GM21447 (cell line): Measurements from ENCODE around the gene USPL1.
A peak's percentile ranks its signal among the peaks of the same experiment; 100 is the strongest.

Source experiments
- ATAC-seq: cut with Tn5 transposase; IDR thresholded peaks from one replicate; pipeline ENCODE4 v1.9.1; 2021; ENCODE audit not compliant: unreplicated experiment

USPL1 gene

DNA sequence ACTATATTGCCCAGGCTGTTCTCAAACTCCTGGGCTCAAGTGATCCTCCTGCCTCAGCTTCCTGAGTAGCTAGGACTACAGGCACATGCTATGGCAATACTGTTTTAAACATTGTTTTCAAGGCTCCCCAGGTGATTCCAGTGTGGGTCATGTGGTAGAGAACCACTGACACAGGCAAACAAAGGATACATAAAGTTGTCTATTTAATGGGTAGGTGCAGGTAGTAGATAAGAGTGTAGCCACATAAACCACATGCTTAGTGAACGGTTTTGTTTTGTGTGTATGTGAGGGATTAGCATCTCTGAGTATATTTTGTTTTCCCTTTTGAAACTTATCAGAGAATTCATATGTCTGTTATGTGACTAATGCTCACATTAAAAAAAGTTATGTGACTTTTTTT lies 36.7 kb downstream of the USPL1 start:
- ATAC-seq: peak; percentile 65

DNA sequence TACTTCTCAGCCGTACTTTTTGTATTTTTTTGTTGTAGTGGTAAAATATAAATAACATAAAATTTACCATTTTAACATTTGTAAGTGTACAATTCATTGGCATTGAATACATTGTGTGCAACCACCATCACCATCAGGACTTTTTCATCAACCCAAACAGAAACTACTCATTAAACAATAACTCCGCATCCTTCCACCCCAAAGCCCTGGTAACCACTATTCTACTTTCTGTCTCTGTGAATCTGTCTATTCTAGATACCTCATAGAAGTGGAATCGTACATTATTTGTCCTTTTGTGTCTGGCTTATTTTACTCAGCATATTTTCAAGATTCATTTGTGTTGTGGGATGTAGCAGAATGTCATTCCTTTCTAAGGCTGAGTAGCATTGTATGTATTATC lies 38.5 kb downstream of the USPL1 start:
- no peak for ATAC-seq

DNA sequence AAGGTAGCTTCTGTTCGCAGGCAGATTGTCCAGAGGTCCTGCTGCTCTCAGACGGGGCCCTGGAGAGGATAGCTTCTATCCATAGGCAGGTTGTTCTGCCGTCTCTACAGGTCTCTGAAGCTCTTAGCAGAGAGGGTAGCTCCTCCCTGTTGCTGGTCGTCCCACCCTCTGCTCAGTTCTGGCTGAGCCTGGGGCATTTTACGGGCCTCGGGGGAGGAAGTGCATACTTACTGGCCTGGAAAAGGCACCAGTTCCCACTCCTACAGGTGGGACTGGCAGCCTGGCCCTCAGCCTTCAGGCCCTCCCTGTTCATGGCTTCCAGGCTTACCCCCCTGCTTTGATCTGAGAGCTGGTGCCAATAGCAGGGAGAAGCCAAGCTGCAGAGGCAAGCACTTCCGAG lies 42.3 kb downstream of the USPL1 start:
- ATAC-seq: no peak

DNA sequence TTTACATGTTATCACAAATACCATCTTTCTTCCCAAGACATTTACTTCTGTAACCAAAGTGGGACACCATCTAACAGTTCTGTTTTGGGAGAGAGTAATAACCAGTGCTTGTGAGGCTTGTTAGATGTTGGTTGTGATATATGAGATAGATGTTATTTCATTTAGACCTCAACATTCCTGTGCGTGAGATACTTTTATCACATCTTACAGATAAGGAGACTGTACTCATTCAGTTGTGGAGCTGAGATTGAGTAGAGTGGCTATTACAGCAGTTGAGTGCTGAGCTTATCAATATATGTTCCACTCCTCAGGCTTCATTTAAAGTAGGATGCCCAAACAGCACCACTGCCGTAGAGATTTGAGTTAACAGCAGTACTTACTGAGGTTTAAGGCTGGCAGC lies 43.1 kb downstream of the USPL1 start:
- no peak for ATAC-seq

DNA sequence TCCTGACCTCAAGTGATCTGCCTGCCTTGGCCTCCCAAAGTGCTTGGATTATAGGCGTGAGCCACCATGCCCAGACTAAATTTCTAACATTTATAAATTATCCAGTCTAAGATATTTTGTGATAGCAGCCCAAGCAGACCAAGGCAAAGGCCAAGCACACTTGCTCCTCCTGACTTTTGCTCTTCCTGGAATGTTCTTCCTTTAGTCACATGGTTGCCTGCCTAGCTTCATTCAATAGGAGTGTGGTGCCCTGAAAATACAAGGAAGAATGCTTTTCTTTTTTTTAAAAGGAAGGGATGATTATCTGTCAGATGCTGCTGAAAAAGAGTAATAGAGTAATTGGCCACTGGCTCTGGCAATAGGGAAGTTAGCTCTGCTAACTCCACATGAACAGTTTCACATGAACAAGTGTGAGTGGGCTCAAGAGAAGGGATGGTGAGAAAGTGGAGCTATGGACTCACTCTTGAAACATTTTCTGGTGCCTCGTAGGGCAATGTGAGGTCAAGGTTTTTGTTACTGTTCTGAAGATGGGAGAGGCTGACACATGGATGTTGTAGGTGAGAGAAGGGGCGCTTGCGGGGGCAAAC lies 47.1 kb downstream of the USPL1 start:
- no peak for ATAC-seq

DNA sequence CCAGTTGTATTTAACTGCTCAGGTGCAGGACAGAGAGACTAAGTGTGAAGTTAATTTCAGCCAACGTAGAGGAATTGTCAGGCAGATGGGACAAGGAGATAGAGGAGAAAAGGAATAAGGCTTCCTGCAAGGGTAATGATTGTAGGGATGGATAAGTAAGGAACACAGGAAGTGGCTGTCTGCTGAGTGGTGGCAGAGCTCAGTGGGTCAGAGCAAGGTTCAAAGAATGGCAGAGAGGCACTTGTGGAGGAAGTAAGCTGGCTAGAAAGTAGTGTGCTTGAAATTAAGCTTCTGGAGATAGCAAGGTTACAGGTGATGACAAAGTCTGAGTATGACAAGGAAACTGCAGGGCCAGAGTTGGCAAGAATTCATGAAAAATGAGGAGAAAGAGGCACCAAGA lies 47.9 kb downstream of the USPL1 start:
- no peak for ATAC-seq

DNA sequence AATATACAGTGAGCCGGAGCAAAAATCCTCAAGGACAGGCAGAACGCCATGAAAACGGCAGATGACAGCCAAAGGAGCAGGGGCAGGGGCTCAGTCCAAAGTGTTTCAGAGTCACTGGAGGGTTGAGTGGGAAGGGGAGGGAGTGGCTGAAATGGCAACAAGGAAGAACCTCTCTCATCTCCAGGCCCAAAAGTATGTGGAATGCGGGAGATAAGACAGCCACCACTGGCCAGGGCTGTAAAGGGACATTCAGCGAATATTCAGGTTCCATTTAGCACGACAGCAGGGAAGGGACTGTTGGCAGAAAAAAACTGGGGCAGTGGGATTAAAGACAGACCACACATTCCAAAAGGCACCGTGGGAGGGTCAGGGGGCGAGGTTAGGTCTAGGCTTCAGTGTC lies 48.4 kb downstream of the USPL1 start:
- no peak for ATAC-seq

DNA sequence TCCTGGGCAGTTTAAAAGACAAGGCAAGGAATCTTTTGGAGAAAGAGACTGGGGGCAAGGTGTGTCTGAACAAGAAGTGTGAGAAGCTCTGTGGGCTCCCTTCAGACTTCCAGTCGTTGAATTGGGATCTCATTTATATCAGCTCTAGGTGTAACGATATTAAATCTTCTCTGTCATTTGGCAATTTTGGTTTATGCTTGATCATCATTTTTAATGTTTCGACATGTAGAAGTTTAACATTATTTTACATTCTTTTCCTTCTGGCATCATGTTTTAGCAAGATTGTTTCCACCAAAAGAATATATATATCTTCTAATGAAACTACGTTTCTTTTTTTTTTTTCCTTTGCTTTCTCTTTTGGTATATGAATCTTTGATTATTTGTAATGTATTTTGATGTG lies 49.3 kb downstream of the USPL1 start:
- ATAC-seq: no peak

DNA sequence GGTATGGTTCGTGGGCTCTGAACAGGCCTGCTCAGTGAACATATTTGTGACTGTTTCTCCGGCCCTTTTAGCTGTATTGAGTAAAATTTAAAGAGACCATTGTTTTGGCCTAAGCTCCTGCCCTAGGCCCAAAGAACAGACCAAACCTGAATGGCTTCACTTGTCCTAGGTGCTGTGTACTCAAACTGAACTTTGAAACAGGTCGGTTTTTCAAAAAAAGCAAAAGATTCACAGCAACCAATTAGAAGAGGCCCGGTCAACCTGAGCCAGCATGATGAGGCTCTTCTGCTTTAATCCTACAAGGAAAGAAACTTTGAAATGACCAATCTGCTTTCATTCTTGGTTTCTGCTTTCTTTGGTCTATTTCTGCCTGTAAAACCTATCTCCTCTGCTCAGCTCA lies 50.6 kb downstream of the USPL1 start:
- no peak for ATAC-seq

DNA sequence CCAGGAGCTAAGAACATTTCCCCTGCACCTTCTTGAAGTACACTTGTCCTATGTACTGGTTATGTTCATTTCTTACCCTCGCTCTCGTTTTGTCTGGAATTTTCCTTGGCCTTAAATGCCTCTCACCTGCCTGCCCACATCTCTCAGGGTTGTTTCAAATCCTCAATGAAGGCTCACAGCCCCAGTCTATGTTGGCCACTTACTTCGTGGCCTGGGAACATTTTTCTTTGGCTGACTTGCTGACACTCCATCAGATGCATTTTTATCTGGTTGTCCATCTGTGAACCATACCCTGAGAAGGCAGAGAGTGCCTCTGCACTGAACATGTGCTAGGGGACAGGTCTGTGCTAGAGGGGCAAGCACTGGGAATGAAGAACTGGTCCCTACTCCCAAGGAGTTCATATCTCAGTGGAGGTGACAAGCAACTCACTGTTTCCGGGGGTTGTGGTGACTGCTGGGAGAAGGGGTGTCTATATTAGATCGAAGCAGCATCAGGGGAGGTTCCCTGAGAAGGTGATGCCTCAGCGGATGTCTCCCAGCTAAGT lies 53.6 kb downstream of the USPL1 start:
- no peak for ATAC-seq

DNA sequence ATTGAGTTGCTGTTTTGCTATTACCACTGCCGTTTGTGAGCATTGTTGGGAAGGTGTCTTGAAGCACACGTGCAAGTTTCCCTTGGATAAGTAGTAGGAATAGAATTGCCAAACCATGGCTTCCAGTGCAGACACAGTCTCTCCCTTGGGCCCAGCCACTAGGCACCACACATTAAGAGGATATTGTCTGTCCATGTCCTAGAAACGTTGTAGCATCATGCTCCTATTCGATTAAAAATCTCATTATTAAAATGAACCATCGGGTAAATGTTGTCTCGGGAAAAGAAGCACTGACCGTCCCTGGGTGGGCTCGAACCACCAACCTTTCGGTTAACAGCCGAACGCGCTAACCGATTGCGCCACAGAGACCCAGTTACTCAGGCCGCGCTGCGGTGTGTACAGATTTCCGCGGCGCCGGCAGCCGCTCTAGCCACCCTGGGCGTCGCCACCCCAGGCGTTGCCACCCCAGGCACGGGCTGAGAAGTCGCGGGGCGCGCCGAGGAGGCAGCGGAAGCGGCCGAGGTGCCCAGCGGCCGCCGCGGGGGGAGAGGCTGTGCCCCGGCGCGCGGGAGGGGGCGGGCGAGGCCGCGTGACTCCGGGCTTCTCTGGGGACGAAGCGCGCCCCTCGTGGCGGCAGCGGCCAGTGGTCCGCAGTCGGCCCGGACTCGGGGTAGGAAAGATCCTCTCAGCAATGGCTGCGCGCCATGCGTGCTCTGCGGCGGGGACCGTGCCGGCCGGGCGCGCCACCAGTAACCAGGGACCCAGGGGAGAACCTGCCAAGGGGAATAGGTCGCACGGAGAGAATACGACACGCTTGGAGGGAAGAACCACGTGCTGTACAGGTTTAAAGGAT lies 56.2 kb downstream of the USPL1 start:
- ATAC-seq: peak; percentile 82

DNA sequence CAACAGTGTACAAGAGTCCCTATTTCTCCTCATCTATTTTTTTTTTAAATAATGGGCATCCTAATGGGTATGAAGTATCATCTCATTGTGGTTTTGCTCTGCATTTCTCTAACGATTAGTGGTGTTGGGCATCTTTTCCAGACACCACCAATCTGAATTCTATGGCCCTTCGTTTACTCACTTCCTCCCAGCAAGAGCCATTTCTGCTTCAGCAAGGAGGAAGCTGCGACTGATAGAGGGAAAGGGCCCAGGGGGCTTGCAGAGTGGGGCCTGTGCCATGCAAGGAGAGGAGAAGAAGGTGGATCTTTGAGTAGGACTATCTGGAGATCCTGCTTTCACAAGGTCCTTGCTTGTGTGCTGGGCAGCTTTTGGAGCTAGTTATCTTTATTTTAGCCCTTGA lies 58.0 kb downstream of the USPL1 start:
- ATAC-seq: no peak

DNA sequence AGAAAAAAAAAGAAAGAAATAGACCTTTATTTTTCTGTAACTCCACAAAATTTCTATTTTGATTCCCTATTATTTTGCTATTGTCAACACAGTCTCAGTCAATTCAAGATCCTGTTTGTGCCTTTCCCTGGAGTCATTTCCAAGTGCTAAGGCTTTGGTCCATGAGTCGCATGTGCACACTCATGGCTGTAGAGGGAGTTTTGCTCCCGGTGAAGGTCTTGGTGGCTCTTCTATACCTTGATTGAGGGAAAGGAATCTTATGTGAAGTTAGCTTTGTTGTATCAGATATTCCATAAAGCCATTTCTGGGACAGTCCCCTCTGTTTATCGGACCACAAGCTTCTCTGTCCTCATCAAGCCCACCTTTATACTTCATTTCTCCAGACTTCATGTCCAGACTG lies 59.0 kb downstream of the USPL1 start:
- no peak for ATAC-seq

DNA sequence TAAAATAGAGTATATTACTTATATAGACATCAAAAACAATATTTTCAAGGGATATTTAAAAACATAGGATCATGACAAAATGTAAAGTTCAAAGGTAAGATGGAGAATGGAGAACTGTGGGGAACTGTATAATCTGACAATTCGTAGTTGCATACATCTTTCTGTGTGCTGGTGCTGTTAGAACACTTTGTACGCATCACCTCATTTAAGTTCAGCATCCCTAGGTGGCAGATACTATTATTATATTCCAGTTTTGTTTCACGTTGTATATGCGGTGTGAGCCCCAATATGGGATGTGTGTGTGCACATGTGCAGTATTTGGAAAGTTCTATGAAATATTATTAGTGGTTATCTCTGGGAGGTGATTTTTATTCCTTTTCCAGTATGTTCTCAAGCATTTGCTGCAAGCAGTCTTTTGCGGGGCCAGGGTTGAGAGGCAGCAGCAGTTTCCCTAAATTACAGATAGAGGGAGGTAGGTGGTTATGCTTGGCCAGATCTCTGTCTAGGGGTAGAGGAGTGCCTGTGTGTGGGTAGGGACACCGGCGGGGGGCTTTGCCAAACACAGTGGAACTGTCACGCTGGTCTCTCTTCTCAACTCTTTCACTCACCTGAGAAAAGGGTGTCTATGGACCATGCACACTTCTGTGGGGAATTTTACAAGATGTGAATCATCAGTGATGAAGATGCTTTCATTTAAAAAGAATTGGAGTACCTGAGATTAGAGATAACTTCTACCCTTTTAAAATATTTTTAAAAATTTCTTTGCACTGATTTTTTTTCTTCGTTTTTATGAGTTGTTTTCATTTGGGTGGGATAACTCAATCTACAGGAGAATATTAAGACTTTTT lies 62.0 kb downstream of the USPL1 start:
- peak; percentile 77 for ATAC-seq

DNA sequence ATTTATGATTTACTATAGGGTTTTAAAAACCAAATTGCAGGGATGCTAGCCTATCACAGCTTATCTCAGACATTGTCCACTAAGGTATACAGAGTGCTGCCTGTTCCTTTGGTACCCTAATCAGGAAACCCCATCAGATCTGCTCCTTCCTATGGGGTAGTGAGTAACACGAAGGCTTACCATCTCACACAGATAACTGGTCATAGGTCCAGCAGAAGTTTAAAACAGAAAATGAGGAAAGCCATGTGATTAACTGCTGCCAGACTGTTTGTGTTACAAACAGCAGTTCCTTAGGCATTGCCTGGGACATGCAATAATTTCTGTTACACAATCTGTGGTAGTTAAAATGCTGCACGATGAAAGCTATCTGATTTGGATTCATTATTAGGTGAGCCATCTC lies 64.1 kb downstream of the USPL1 start:
- ATAC-seq: no peak

DNA sequence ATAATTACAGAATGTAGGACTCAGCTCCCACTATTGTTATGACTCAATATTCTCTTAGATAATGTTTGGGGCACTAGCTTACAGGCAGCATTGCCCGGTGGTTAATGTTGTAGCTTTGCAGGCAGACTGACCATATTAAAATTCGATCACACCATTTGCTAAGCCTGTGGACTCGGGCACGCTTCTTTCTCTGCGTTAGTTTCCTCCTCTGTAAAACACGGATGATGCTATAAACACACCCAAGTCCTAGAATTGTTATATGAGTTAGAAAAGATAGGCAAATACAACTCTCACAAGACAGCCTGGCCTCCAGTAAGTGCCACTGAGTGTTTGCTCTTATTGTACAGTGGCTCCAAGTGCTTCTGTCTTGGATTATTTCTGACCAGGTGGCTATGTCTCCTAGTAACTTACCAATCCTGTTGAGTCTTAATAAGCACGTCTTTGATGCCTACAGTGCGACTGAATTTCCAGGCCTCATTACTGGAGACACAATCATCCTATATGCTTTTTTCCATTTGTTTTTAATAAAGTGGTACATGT lies 67.7 kb downstream of the USPL1 start:
- ATAC-seq: no peak

DNA sequence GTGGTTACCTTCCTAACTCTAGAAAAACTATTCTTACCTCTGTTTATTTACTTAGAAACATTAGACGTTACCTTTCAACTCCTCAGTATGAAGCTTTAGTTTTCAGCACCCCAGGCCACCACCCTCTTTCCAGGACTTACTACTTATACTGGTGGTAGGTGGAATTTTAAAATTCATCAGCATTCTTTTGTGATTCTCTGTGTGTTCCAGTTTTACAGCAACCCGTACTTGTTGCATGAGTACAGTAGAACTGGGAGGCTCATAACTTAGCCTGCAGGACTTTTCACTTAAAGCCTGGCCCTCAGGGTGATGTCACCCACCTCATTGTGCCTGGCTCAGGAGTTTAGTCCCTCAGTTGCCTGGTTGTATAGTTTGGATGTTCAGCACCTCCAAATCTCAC lies 68.3 kb downstream of the USPL1 start:
- ATAC-seq: no peak

DNA sequence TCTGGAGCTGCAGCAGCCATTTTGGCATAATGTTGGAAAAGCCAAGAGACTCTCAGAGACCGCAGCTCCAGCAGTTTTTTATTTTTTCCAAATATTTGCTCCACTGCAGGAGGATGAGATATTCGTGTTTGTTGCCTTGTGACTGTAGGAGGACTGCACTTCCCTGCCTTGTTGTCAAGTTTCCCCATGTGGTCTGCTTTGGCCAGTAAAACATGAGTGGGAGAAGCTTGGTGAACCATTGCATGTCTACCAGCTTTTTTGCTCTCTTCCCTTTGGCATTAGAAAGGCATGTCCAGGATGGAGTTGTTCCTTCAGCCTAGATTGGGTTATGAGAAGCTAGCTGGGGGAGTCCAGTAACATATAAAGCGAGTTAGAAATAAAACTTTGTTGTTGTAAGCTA lies 69.9 kb downstream of the USPL1 start:
- no peak for ATAC-seq

DNA sequence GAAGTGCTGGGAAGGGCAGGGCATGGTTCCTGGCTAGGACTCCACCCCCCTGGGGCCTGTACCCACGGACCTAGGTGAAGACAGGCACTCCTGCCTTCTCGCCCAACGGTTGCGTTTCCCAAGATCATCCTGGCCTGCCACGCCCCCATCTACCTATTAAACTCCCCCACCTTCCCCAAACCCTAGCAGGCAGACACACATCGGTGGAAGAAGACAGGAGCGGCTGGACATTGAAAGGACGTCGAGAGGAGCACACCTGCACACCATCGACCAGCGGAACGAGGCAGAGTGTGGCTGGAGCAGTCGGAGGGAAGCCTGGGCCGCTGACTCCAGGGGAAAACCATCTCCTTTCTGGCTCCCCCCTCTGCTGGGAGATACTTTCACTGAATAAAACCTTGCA lies 72.0 kb downstream of the USPL1 start:
- ATAC-seq: no peak

DNA sequence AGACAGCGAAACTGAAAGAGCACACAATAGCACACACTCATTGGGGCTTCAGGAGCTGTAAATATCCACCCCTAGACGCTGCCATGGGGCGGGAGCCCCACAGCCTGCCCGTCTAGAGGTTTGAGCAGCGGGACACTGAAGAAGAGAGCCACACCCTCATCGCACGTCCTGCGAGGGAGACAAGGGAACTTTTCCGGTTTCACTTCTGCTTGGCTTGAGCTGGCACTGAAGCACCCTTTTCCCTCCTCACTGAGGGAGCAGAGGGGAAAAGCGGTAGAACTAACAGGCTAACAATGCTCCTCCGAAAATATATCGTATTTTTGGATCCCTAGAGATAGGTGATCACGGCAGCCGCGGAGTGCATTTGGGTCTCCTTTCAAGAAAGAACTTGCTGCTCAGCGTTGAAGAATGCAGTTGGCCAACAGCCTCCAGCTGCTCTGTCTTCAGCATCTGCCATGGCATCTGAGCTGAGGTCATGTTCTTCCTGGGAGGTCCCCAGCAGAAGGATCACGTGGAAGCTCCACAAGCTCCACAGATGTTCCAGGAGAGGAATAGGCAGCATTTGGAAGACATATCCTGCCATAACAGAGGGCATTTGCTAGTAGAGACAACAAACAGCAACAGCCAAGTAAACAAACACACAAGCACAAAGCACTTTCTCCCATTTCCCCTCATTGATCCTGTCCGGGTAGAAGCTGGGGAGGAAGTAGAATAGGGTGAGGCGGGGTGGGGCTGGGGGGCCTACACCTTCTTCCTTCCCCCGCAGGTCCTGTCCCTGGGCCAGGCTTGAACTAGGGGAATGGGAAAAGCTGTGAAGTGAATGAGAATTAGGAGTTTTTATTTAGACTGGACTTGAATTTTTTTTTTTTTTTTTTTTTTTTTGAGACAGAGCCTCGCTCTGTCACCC lies 72.8 kb downstream of the USPL1 start:
- ATAC-seq: peak; percentile 81
